Karpas-422 (cell line): Measurements from ENCODE around the gene AMFR. TPM values are rescaled to one million over a fixed set of nuclear protein-coding genes. Genes with fewer than 3 reads are reported as not detected.

Experiments used
- DNase-seq: peaks from one replicate; pipeline ENCODE4 v3.0.0-alpha.2; 2015
- H2AFZ ChIP-seq: fragments of 200-600 bp; sonication (generic); 2 replicates; pipeline ENCODE4 v1.6.1; 2014; ENCODE audit warnings: antibody characterized with exemption, low read length, mixed read lengths
- H3K27ac ChIP-seq: fragments of 200-600 bp; sonication (generic); 2 replicates; pipeline ENCODE4 v1.5.1; 2014; ENCODE audit warnings: mild to moderate bottlenecking, low read length, moderate library complexity
- H3K27me3 ChIP-seq: fragments of 200-600 bp; sonication (generic); 2 replicates; pipeline ENCODE4 v1.6.1; 2014; ENCODE audit warnings: low read length, mixed read lengths
- H3K36me3 ChIP-seq: fragments of 200-600 bp; sonication (generic); 2 replicates; pipeline ENCODE4 v1.6.1; 2014; ENCODE audit warnings: low read length, mixed read lengths; ENCODE audit not compliant: insufficient read depth
- H3K4me1 ChIP-seq: fragments of 200-600 bp; sonication (generic); 2 replicates; pipeline ENCODE4 v1.6.1; 2014; ENCODE audit warnings: mild to moderate bottlenecking, low read length, mixed read lengths
- H3K4me2 ChIP-seq: fragments of 200-600 bp; sonication (generic); 2 replicates; pipeline ENCODE4 v1.6.1; 2014; ENCODE audit warnings: low read length, low read depth, mild to moderate bottlenecking; ENCODE audit not compliant: poor library complexity, severe bottlenecking
- H3K4me3 ChIP-seq: fragments of 200-600 bp; sonication (generic); 2 replicates; pipeline ENCODE4 v1.5.1; 2014; ENCODE audit warnings: mild to moderate bottlenecking, antibody characterized with exemption, low read length, mixed read lengths
- H3K79me2 ChIP-seq: fragments of 200-600 bp; sonication (generic); 2 replicates; pipeline ENCODE4 v1.6.1; 2014; ENCODE audit warnings: mild to moderate bottlenecking, low read length, mixed read lengths
- H3K9ac ChIP-seq: fragments of 200-600 bp; sonication (generic); 2 replicates; pipeline ENCODE4 v1.6.0; 2014; ENCODE audit warnings: low read length
- H3K9me2 ChIP-seq: fragments of 200-600 bp; sonication (generic), shearing (Covaris generic); replicated peaks from 2 replicates; pipeline ENCODE4 v1.6.0; 2014; ENCODE audit warnings: mild to moderate bottlenecking, low read length, moderate library complexity; ENCODE audit not compliant: insufficient read depth
- H3K9me3 ChIP-seq: fragments of 300-700, 200-600 bp; sonication (generic); 2 replicates; pipeline ENCODE4 v1.6.1; 2014; ENCODE audit warnings: low read length, mixed read lengths
- H4K20me1 ChIP-seq: fragments of 200-600 bp; sonication (generic); 2 replicates; pipeline ENCODE4 v1.6.1; 2014; ENCODE audit warnings: mild to moderate bottlenecking, antibody characterized with exemption, low read length, low read depth; ENCODE audit not compliant: insufficient read depth
- total RNA-seq: library from RNA; depleted of rRNA; stranded (reverse); fragments of >200 nt; shearing (Covaris generic); gene quantifications from 2 replicates; pipeline ENCODE4 v1.2.3, GENCODE V29; 2014; ENCODE audit warnings: low replicate concordance

Gene AMFR
- total RNA-seq, 1 experiment from 2014 or later: 243 TPM

GRCh38 chr16:56355221-56355620 lies 70.1 kb downstream of the AMFR start:
- Histone ChIP-seq H3K9me3 (no peaks in the 10 kb centered on the region), H3K9me2 (no peaks in the 10 kb centered on the region), H3K4me1 (peaks cover 34% of the 10 kb centered on the region), H3K4me3 (no peak overlapping the region), H3K9ac (no peak overlapping the region), H3K27me3 (no peaks in the 10 kb centered on the region), H2AFZ (no peak overlapping the region), H3K79me2 (no peaks in the 10 kb centered on the region), H3K27ac (no peak overlapping the region), H3K36me3 (no peaks in the 10 kb centered on the region), H3K4me2 (no peak overlapping the region), H4K20me1 (no peaks in the 10 kb centered on the region)
- DNase-seq: no peak

DNA sequence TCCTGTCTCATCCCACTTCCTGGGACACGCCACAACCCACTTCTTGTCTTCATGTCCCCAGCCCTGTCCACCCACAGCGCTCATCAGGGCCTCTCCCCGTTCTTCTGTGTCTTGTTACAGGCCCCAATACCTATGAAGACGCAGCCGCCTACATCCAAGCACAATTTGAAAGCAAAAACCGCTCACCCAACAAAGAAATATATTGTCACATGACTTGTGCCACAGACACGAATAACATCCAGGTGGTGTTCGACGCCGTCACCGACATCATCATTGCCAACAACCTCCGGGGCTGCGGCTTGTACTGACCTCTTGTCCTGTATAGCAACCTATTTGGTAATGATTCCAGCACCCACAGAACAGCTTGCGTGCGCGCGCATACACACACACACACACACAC lies 70.6 kb downstream of the AMFR start:
- H3K4me1 ChIP-seq: peaks cover 34% of the 10 kb centered on the region
- H3K9me3 ChIP-seq: no peaks in the 10 kb centered on the region
- H3K9me2 ChIP-seq: no peaks in the 10 kb centered on the region
- no peaks in the 10 kb centered on the region for H3K36me3 ChIP-seq
- no peak overlapping the region for H2AFZ ChIP-seq
- no peak overlapping the region for H3K27ac ChIP-seq
- no peak overlapping the region for H3K4me2 ChIP-seq
- H3K4me3 ChIP-seq: no peak overlapping the region
- no peak for DNase-seq
- H3K79me2 ChIP-seq: no peaks in the 10 kb centered on the region
- H4K20me1 ChIP-seq: no peaks in the 10 kb centered on the region
- H3K9ac ChIP-seq: no peak overlapping the region
- H3K27me3 ChIP-seq: no peaks in the 10 kb centered on the region

- Histone ChIP-seq H3K9ac (no peak overlapping the region), H3K4me3 (no peak overlapping the region), H3K4me2 (no peak overlapping the region), H3K27ac (no peak overlapping the region), H3K79me2 (no peaks in the 10 kb centered on the region), H4K20me1 (no peaks in the 10 kb centered on the region), H2AFZ (no peak overlapping the region), H3K9me3 (no peaks in the 10 kb centered on the region), H3K4me1 (peaks cover 32% of the 10 kb centered on the region), H3K9me2 (no peaks in the 10 kb centered on the region), H3K27me3 (no peaks in the 10 kb centered on the region), H3K36me3 (no peaks in the 10 kb centered on the region)
- no peak for DNase-seq
Observed at GRCh38 chr16:56354016-56354415, 71.3 kb downstream of the AMFR start.

- Histone ChIP-seq H3K27me3 (no peaks in the 10 kb centered on the region), H3K27ac (no peak overlapping the region), H3K79me2 (no peaks in the 10 kb centered on the region), H2AFZ (no peak overlapping the region), H3K9me3 (no peaks in the 10 kb centered on the region), H3K9me2 (no peaks in the 10 kb centered on the region), H4K20me1 (no peaks in the 10 kb centered on the region), H3K9ac (no peak overlapping the region), H3K4me3 (no peak overlapping the region), H3K36me3 (no peaks in the 10 kb centered on the region), H3K4me1 (peaks cover 25% of the 10 kb centered on the region), H3K4me2 (no peak overlapping the region)
- no peak for DNase-seq
Observed at GRCh38 chr16:56353054-56353921, 72.1 kb downstream of the AMFR start.

- Histone ChIP-seq H3K27me3 (no peaks in the 10 kb centered on the region), H3K27ac (no peak overlapping the region), H3K79me2 (no peaks in the 10 kb centered on the region), H3K9me2 (no peaks in the 10 kb centered on the region), H4K20me1 (no peaks in the 10 kb centered on the region), H3K4me1 (peaks cover 17% of the 10 kb centered on the region), H2AFZ (no peak overlapping the region), H3K36me3 (no peaks in the 10 kb centered on the region), H3K4me2 (no peak overlapping the region), H3K4me3 (no peak overlapping the region), H3K9ac (no peak overlapping the region), H3K9me3 (no peaks in the 10 kb centered on the region)
- DNase-seq: no peak
Observed at GRCh38 chr16:56352351-56353053, 72.8 kb downstream of the AMFR start.

DNA sequence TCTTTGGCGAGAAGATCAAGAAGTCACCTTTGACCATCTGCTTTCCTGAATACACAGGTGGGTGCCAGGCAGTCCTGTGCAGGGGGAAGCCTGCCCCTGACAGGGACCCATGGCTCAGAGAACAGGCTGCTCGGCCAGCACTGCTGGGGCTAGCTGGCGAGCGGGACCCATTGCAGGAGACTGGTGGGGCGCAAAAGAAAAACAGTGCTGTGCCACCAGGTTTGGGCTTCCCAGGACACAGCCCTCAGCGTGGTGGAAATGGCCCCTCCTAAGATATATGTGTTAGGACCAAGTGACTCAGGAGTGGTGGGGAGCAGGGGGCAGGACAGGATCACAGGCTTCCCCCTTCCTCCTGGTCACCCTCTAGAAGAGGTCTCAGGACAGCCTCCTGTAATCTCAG lies 73.9 kb downstream of the AMFR start:
- no peak overlapping the region for H3K4me3 ChIP-seq
- DNase-seq: no peak
- H2AFZ ChIP-seq: no peak overlapping the region
- H3K9me3 ChIP-seq: no peaks in the 10 kb centered on the region
- no peak overlapping the region for H3K4me2 ChIP-seq
- no peaks in the 10 kb centered on the region for H3K79me2 ChIP-seq
- no peak overlapping the region for H3K27ac ChIP-seq
- no peak overlapping the region for H3K9ac ChIP-seq
- H4K20me1 ChIP-seq: no peaks in the 10 kb centered on the region
- H3K36me3 ChIP-seq: no peaks in the 10 kb centered on the region
- H3K4me1 ChIP-seq: peaks cover 7% of the 10 kb centered on the region
- no peaks in the 10 kb centered on the region for H3K27me3 ChIP-seq
- H3K9me2 ChIP-seq: no peaks in the 10 kb centered on the region

DNA sequence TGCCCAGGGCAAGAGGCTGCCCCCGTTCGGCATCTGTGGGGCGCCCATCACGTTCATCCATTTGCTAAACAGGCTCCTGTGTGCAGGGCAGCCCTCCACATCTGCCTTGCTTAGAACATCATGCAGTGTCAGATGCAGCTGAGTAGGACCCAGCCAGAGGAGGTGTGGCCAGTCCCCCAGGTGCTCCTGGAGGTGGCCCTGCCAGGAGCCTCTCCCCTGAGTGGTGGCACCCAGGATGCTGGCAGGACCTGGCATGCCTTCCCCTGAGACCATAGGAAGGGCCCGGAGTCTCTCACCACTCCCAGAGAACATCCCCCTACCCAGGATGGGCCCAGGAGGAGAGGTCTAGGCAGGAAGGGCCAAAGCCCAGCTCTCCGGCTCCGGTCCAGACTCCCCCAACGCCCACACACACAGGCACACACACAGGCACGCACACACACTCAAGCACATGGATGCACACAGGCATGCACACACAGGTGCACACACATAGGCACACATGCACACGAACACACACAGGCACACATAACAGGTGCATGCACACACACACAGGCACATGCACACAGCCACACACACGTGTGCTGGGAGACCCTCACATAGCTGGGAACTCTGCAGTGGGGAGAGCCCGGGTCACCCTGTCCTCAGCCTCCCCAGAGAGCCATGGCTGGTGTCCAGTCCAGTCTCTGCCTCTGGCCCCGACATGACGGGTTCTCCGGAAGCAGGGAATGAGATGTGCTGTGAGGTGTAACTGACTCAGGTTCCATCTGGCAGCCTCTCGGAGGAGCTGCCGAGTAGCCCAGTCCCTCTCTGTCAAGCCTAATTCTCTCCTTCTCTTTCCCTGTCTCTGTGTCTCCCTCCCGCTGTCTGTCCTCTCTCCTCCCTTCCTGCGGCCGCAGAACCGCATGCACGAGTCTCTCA lies 74.6 kb downstream of the AMFR start:
- H3K4me3 ChIP-seq: no peak overlapping the region
- no peaks in the 10 kb centered on the region for H3K79me2 ChIP-seq
- no peaks in the 10 kb centered on the region for H4K20me1 ChIP-seq
- no peaks in the 10 kb centered on the region for H3K4me1 ChIP-seq
- H3K36me3 ChIP-seq: no peaks in the 10 kb centered on the region
- no peak overlapping the region for H3K9ac ChIP-seq
- no peak for DNase-seq
- H3K9me3 ChIP-seq: no peaks in the 10 kb centered on the region
- no peaks in the 10 kb centered on the region for H3K9me2 ChIP-seq
- H2AFZ ChIP-seq: no peak overlapping the region
- no peak overlapping the region for H3K4me2 ChIP-seq
- no peaks in the 10 kb centered on the region for H3K27me3 ChIP-seq
- no peak overlapping the region for H3K27ac ChIP-seq

GRCh38 chr16:56349711-56350161 lies 75.6 kb downstream of the AMFR start:
- H3K4me1 ChIP-seq: no peaks in the 10 kb centered on the region
- no peaks in the 10 kb centered on the region for H4K20me1 ChIP-seq
- H3K4me3 ChIP-seq: no peak overlapping the region
- H3K36me3 ChIP-seq: no peaks in the 10 kb centered on the region
- H3K4me2 ChIP-seq: no peak overlapping the region
- no peaks in the 10 kb centered on the region for H3K79me2 ChIP-seq
- no peaks in the 10 kb centered on the region for H3K27me3 ChIP-seq
- H2AFZ ChIP-seq: no peak overlapping the region
- no peak overlapping the region for H3K27ac ChIP-seq
- no peak for DNase-seq
- no peaks in the 10 kb centered on the region for H3K9me3 ChIP-seq
- H3K9ac ChIP-seq: no peak overlapping the region
- no peaks in the 10 kb centered on the region for H3K9me2 ChIP-seq
